Measurements from ENCODE around the gene RREB1. TPM values are rescaled to one million over a fixed set of nuclear protein-coding genes. Genes with fewer than 3 reads are reported as not detected.
"Not testable (repeated sequence)": the region's sequence is repeated elsewhere in the genome, so short reads cannot be mapped to it uniquely, and the experiment has no call there.

Gene RREB1
- total RNA-seq, 4 donors from 2014 or later = 73.9 to 214 (median 107) TPM

DNA sequence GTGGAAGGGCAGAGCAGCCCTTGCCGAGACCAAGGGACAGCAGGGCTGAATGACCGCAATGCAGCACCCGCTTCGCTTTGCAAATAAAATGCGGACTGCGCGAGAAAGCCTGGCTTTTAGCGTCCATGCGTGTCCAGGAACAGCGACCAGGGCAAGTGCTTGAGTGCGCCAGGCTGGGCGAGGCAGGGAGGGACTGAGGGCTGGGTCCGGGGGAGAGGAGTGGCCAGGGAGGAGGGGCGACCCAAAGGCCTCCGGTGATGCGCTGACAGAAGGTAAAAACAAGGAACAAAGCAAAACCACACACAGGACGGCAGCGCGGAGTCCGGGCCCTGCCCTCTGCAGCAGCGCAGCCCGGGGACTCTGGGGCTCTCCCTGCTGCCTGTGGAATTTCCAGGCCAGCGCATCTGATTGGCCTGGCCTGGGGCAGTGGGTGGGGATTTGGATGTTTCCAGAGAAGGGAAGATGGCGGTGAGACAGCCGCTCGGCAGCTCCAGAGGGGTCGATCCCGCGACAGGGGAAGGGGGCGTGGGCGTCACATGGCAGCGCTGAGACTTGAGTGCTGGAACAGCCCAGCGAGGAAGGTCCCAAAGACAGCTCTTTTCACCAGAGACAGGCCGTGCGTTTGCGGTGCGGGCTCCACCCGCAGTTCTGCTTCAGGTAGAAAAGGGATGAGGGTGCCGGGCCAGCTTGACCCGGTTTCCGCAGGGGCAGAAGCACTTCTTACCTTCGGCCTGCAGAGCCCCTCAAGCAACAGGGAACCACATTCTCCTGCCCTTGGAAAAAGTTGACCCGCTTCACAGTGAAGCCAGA is 153.5 kb downstream of the RREB1 start:
- no peaks in the 10 kb centered on the region for H3K9me3 ChIP-seq
- H3K36me3 ChIP-seq = no peaks in the 10 kb centered on the region
- H3K27ac ChIP-seq = peak overlapping the region; percentile 70 to 83 (median 80)
- no peaks in the 10 kb centered on the region for H3K27me3 ChIP-seq
- intact Hi-C loops (cut with DNase I; ENCODE audit: low total_unique reads) (no loop called here), in situ Hi-C loops (cut with MboI; ENCODE audit: low pct_ligation_motif_present in 1 of 4, low pct_unique_long_range_greater_than_20kb in 1 of 4, low sequenced_read_pairs in 3 of 4) (no loop called here)
- peak overlapping the region; percentile 42 to 58 (median 49) for H3K4me3 ChIP-seq
- peak; percentile 86 for DNase-seq
- TF ChIP-seq POLR2AphosphoS5 (IDR thresholded peaks at IDR 0.05) = peak; percentile 61 to 72 (median 70)
- TF ChIP-seq, protein P1, sequence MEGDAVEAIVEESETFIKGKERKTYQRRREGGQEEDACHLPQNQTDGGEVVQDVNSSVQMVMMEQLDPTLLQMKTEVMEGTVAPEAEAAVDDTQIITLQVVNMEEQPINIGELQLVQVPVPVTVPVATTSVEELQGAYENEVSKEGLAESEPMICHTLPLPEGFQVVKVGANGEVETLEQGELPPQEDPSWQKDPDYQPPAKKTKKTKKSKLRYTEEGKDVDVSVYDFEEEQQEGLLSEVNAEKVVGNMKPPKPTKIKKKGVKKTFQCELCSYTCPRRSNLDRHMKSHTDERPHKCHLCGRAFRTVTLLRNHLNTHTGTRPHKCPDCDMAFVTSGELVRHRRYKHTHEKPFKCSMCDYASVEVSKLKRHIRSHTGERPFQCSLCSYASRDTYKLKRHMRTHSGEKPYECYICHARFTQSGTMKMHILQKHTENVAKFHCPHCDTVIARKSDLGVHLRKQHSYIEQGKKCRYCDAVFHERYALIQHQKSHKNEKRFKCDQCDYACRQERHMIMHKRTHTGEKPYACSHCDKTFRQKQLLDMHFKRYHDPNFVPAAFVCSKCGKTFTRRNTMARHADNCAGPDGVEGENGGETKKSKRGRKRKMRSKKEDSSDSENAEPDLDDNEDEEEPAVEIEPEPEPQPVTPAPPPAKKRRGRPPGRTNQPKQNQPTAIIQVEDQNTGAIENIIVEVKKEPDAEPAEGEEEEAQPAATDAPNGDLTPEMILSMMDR (IDR thresholded peaks at IDR 0.05) = no peak
- TF ChIP-seq POLR2A (IDR thresholded peaks at IDR 0.05) = peak; percentile 72
- no peak for TF ChIP-seq EP300 (IDR thresholded peaks at IDR 0.05; ENCODE audit: low read depth)
- peaks cover 0 to 15% (median 10%) of the 10 kb centered on the region in 4 donors for H3K4me1 ChIP-seq
- 0 to 3% methylated on average over 3 to 41 of the region's 43 CpGs for WGBS, 2 donors (ENCODE audit: low coverage in 1 of 2)

GRCh38 chr6:7261852-7262461 is 154.2 kb downstream of the RREB1 start:
- peak; percentile 51 for DNase-seq
- TF ChIP-seq POLR2AphosphoS5 (IDR thresholded peaks at IDR 0.05) (no peak), POLR2A (IDR thresholded peaks at IDR 0.05) (no peak), EP300 (IDR thresholded peaks at IDR 0.05; ENCODE audit: low read depth) (no peak)
- TF ChIP-seq, protein P1 (IDR thresholded peaks at IDR 0.05) = no peak
- 40% methylated on average over 13 of the region's 13 CpGs; no CpG with 5 or more reads in 1 of the 2 donors for WGBS, 2 donors (ENCODE audit: low coverage in 1 of 2)

DNA sequence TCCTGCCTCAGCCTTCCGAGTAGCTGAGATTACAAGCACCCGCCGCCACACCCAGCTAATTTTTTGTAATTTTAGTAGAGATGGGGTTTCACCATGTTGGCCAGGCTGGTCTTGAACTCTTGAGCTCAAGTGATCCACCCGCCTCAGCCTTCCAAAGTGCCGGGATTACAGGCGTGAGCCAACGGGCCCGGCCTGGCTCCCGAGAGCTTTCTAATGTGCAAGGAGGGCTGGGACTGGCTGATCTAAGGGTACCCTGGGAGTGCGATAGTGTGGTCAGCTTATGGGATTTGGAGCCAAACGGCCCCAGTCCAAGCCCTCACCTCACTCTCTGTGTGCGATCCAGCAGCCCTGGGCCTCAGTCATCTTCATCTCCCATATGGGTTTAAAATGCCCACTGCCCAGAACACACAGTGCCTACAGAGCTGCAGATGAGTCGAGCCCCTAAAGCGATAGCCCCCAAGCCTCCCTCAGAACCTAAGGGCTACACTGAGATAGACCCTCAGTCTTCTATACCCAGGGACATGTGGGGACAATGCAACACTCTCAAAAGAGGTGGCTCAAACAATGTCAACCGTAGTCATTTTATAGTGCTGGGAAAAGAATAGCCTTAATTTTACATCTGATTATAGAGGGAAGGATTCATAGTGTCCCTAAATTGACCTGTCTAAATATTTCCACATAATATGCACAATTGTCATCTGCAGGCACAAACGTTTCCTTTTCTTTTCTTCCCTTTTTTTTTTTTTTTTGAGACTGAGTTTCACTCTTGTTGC is 155.2 kb downstream of the RREB1 start:
- no peak for TF ChIP-seq POLR2AphosphoS5 (IDR thresholded peaks at IDR 0.05)
- no peak for TF ChIP-seq EP300 (IDR thresholded peaks at IDR 0.05; ENCODE audit: low read depth)
- TF ChIP-seq POLR2A (IDR thresholded peaks at IDR 0.05) = no peak
- TF ChIP-seq, protein P1 (IDR thresholded peaks at IDR 0.05) = no peak
- Histone ChIP-seq H3K4me1 (peaks cover 0 to 15% (median 10%) of the 10 kb centered on the region in 4 donors), H3K9me3 (no peaks in the 10 kb centered on the region), H3K27ac (no peak overlapping the region), H3K4me3 (no peak overlapping the region), H3K27me3 (no peaks in the 10 kb centered on the region), H3K36me3 (no peaks in the 10 kb centered on the region)
- intact Hi-C loops (cut with DNase I; ENCODE audit: low total_unique reads) (no loop called here), in situ Hi-C loops (cut with MboI; ENCODE audit: low pct_ligation_motif_present in 1 of 4, low pct_unique_long_range_greater_than_20kb in 1 of 4, low sequenced_read_pairs in 3 of 4) (no loop called here)
- WGBS, 2 donors (ENCODE audit: low coverage in 1 of 2) = 72 to 90% methylated on average over 4 to 16 of the region's 16 CpGs
- DNase-seq = no peak

More at GRCh38 chr6:7261852-7262461, 154.2 kb downstream of the RREB1 start:
- Histone ChIP-seq H3K36me3 (no peaks in the 10 kb centered on the region), H3K9me3 (no peaks in the 10 kb centered on the region), H3K27me3 (no peaks in the 10 kb centered on the region), H3K4me3 (peak overlapping the region; percentile 42 to 58 (median 49)), H3K4me1 (peaks cover 0 to 15% (median 10%) of the 10 kb centered on the region in 4 donors), H3K27ac (peak overlapping the region; percentile 70 to 83 (median 80))
- intact Hi-C loops (cut with DNase I; ENCODE audit: low total_unique reads) = no loop called here
- in situ Hi-C loops (cut with MboI; ENCODE audit: low pct_ligation_motif_present in 1 of 4, low pct_unique_long_range_greater_than_20kb in 1 of 4, low sequenced_read_pairs in 3 of 4) = no loop called here

DNA sequence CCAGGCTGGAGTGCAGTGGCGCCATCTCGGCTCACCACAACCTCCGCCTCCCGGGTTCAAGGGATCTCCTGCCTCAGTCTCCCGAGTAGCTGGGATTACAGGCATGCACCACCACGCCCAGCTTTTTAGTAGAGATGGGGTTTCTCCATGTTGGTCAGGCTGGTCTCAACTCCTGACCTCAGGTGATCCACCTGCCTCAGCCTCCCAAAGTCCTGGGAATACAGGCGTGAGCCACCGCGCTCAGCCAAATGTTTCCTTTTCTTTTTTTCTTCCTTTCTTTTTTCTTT is 155.7 kb downstream of the RREB1 start:
- in situ Hi-C loops (cut with MboI; ENCODE audit: low pct_ligation_motif_present in 1 of 4, low pct_unique_long_range_greater_than_20kb in 1 of 4, low sequenced_read_pairs in 3 of 4); intact Hi-C loops (cut with DNase I; ENCODE audit: low total_unique reads): not testable (repeated sequence)

More for the DNA sequence above, 155.7 kb downstream of the RREB1 start:
- H3K27me3 ChIP-seq, H3K4me3 ChIP-seq, DNase-seq, H3K27ac ChIP-seq, H3K9me3 ChIP-seq, H3K36me3 ChIP-seq: not testable (repeated sequence)
- H3K4me1 ChIP-seq = peaks cover 0 to 15% (median 10%) of the 10 kb centered on the region in 4 donors
- WGBS, 2 donors (ENCODE audit: low coverage in 1 of 2) = 90% methylated on average over 4 to 9 of the region's 9 CpGs

All from transverse colon (tissue), 4 donors.